HCT116 (cell line): ENCODE data around the gene STK36. TPM values are rescaled to one million over a fixed set of nuclear protein-coding genes. Genes with fewer than 3 reads are reported as not detected.

ENCODE experiments used
- ATAC-seq: fragments of 200-7000 bp; cut with Tn5 transposase; 2 replicates; pipeline ENCODE4 v1.9.1; 2020; ENCODE audit warnings: mild to moderate bottlenecking, moderate library complexity
- BruUV-seq: library from RNA; stranded (reverse); fragments of 400-500 nt; replicated peaks from 2 replicates; lab custom pipeline; 2021; lab: Mats Ljungman, UMichigan
- CTCF ChIA-PET: fragments of 300-600 bp; sonication (Branson Sonifier 250); formaldehyde crosslinking; loops from one replicate; lab custom pipeline; 2021; ENCODE audit warnings: antibody characterized with exemption; lab: Charles Lee
- POLR2A ChIA-PET: fragments of 300-600, 350-600 bp; sonication (Branson Sonifier 250); formaldehyde crosslinking; loops from one replicate; lab custom pipeline; 2021; ENCODE audit warnings: antibody characterized with exemption; lab: Charles Lee
- RAD21 ChIA-PET, 2 experiments: fragments of 300-600 bp; sonication (Branson Sonifier 250); formaldehyde crosslinking; loops; one replicate each; lab custom pipeline; 2023; ENCODE audit warnings: low total read pairs in 2 of 2; ENCODE audit not compliant: uncharacterized antibody in 2 of 2, unreplicated experiment in 2 of 2, low non-redundant PET in 1 of 2; lab: Charles Lee
- DNase-seq: peaks from one replicate; pipeline ENCODE4 v3.0.0-alpha.2; 2010; ENCODE audit warnings: low read depth, low spot score
- H2AFZ ChIP-seq: fragments of 200-600 bp; shearing (Covaris generic), sonication (generic); 2 replicates; pipeline ENCODE4 v1.6.1; 2017; ENCODE audit warnings: low read depth, mixed run types, mixed read lengths, antibody characterized with exemption, low read length; ENCODE audit not compliant: poor library complexity, severe bottlenecking
- H3K27ac ChIP-seq: 2 replicates; pipeline ENCODE4 v1.5.1; 2012; ENCODE audit warnings: low read depth, low read length
- H3K27me3 ChIP-seq: fragments of 200-600 bp; sonication (generic); 2 replicates; pipeline ENCODE4 v1.6.1; 2016; ENCODE audit warnings: mixed run types, low read length, mixed read lengths; ENCODE audit not compliant: insufficient read depth
- H3K36me3 ChIP-seq, 2 experiments: fragments of 200-500 bp in 1 of 2; fragments of 200-600 bp in 1 of 2; sonication (Bioruptor generic) in 1 of 2; sonication (generic) in 1 of 2; 2 replicates each; pipeline versions ENCODE4 v1.5.1 to v1.6.1; 2014 to 2016; ENCODE audit warnings: low read length in 2 of 2, inconsistent platforms in 1 of 2, mixed read lengths in 1 of 2, mixed run types in 1 of 2; ENCODE audit not compliant: insufficient read depth in 2 of 2, control insufficient read depth in 1 of 2
- H3K4me1 ChIP-seq, 2 experiments: fragments of 200-600 bp in 1 of 2; sonication (generic) in 1 of 2; 2 replicates each; pipeline versions ENCODE4 v1.5.1 to v1.6.1; 2012 to 2017; ENCODE audit warnings: low read length in 2 of 2, inconsistent platforms in 1 of 2, mild to moderate bottlenecking in 1 of 2, mixed read lengths in 1 of 2, mixed run types in 1 of 2, moderate library complexity in 1 of 2; ENCODE audit not compliant: insufficient read depth in 2 of 2, control insufficient read depth in 1 of 2
- H3K4me2 ChIP-seq: fragments of 200-600 bp; sonication (generic); 2 replicates; pipeline ENCODE4 v1.6.1; 2017; ENCODE audit warnings: mixed run types, low read length, mixed read lengths
- H3K4me3 ChIP-seq, 2 experiments: fragments of 200-600 bp in 1 of 2; sonication (generic) in 1 of 2; replicated peaks in 1 of 2; 2 replicates each; pipeline ENCODE4 v1.5.1; 2011 to 2016; ENCODE audit warnings: low read length in 2 of 2, control low read depth in 1 of 2, low read depth in 1 of 2, mild to moderate bottlenecking in 1 of 2, mixed read lengths in 1 of 2, mixed run types in 1 of 2
- H3K79me2 ChIP-seq: fragments of 200-600 bp; sonication (generic); 2 replicates; pipeline ENCODE4 v1.6.1; 2017; ENCODE audit warnings: mild to moderate bottlenecking, mixed run types, low read length, moderate library complexity, mixed read lengths; ENCODE audit not compliant: insufficient read depth
- H3K9ac ChIP-seq: fragments of 200-600 bp; sonication (generic); 2 replicates; pipeline ENCODE4 v1.6.1; 2016; ENCODE audit warnings: low read length, mixed read lengths
- H3K9me2 ChIP-seq: fragments of 200-600 bp; sonication (generic), shearing (Covaris generic); 2 replicates; pipeline ENCODE4 v1.6.1; 2017; ENCODE audit warnings: mixed run types, mild to moderate bottlenecking, moderate library complexity; ENCODE audit not compliant: insufficient read depth
- H3K9me3 ChIP-seq, 2 experiments: fragments of 200-500 bp in 1 of 2; fragments of 200-600 bp in 1 of 2; sonication (Bioruptor generic) in 1 of 2; sonication (generic) in 1 of 2; 2 replicates each; pipeline ENCODE4 v1.6.1; 2014 to 2017; ENCODE audit warnings: low read length in 2 of 2, mixed read lengths in 2 of 2, inconsistent platforms in 1 of 2, low read depth in 1 of 2, mild to moderate bottlenecking in 1 of 2, mixed run types in 1 of 2, moderate library complexity in 1 of 2; ENCODE audit not compliant: control insufficient read depth in 1 of 2, insufficient read depth in 1 of 2
- H4K20me1 ChIP-seq: fragments of 200-600 bp; sonication (generic), shearing (Covaris generic); 2 replicates; pipeline ENCODE4 v1.6.1; 2017; ENCODE audit warnings: mixed run types, mild to moderate bottlenecking, moderate library complexity; ENCODE audit not compliant: insufficient read depth
- ATF3 ChIP-seq: IDR thresholded peaks from 2 replicates; pipeline ENCODE4 v1.6.1; 2012
- CBX3 ChIP-seq: IDR thresholded peaks from 2 replicates; pipeline ENCODE4 v1.6.1; 2012; ENCODE audit warnings: low read depth
- CEBPB ChIP-seq: IDR thresholded peaks from 2 replicates; pipeline ENCODE4 v1.6.1; 2012; ENCODE audit warnings: low read depth
- CTCF ChIP-seq, 3 experiments: fragments of 200-600 bp in 1 of 3; sonication (generic) in 1 of 3; IDR thresholded peaks in 2 of 3; conservative IDR thresholded peaks in 1 of 3; 2 replicates each; pipeline ENCODE4 v1.5.1; 2012 to 2017; ENCODE audit warnings: low read depth in 2 of 3, low read length in 2 of 3, antibody characterized with exemption in 1 of 3, borderline replicate concordance in 1 of 3, control low read depth in 1 of 3, mild to moderate bottlenecking in 1 of 3, mixed read lengths in 1 of 3, mixed run types in 1 of 3, moderate library complexity in 1 of 3; ENCODE audit not compliant: insufficient read depth in 1 of 3
- EGR1 ChIP-seq: IDR thresholded peaks from 2 replicates; pipeline ENCODE4 v1.6.1; 2012; ENCODE audit warnings: low read depth
- ELF1 ChIP-seq: IDR thresholded peaks from 2 replicates; pipeline ENCODE4 v1.6.1; 2012; ENCODE audit warnings: low read depth, borderline replicate concordance
- EZH2 ChIP-seq: fragments of 200-600 bp; sonication (generic); IDR thresholded peaks from 2 replicates; pipeline ENCODE4 v1.6.1; 2017; ENCODE audit warnings: antibody characterized with exemption, mixed run types
- EZH2phosphoT487 ChIP-seq: fragments of 200-600 bp; IDR thresholded peaks from 2 replicates; pipeline ENCODE4 v1.6.1; 2018; ENCODE audit warnings: antibody characterized with exemption, borderline replicate concordance
- FOSL1 ChIP-seq: IDR thresholded peaks from 2 replicates; pipeline ENCODE4 v1.6.1; 2012; ENCODE audit warnings: low read depth
- MAX ChIP-seq: IDR thresholded peaks from 2 replicates; pipeline ENCODE4 v1.6.1; 2012
- POLR2AphosphoS5 ChIP-seq: IDR thresholded peaks from 2 replicates; pipeline ENCODE4 v1.6.1; 2011; ENCODE audit warnings: mild to moderate bottlenecking, low read depth, low read length, moderate library complexity
- RAD21 ChIP-seq: IDR thresholded peaks from 2 replicates; pipeline ENCODE4 v1.6.1; 2012; ENCODE audit warnings: low read depth, mild to moderate bottlenecking
- REST ChIP-seq: IDR thresholded peaks from 2 replicates; pipeline ENCODE4 v1.6.1; 2012; ENCODE audit warnings: low read depth
- SIN3A ChIP-seq: IDR thresholded peaks from 2 replicates; pipeline ENCODE4 v1.6.1; 2012; ENCODE audit warnings: low read depth
- SP1 ChIP-seq: IDR thresholded peaks from 2 replicates; pipeline ENCODE4 v1.6.1; 2012; ENCODE audit warnings: low read depth
- SRF ChIP-seq: IDR thresholded peaks from 2 replicates; pipeline ENCODE4 v1.6.1; 2012; ENCODE audit warnings: low read depth
- TCF7L2 ChIP-seq: IDR thresholded peaks from 2 replicates; pipeline ENCODE4 v1.7.0; 2011; ENCODE audit warnings: borderline replicate concordance, inconsistent platforms; ENCODE audit not compliant: insufficient read depth, insufficient read length; ENCODE audit errors: extremely low read depth
- YY1 ChIP-seq: IDR thresholded peaks from 2 replicates; pipeline ENCODE4 v1.6.1; 2011; ENCODE audit warnings: low read length, low read depth, moderate library complexity, mild to moderate bottlenecking; ENCODE audit not compliant: insufficient replicate concordance; ENCODE audit errors: extremely low read depth
- ZBTB33 ChIP-seq: IDR thresholded peaks from 2 replicates; pipeline ENCODE4 v1.6.1; 2011; ENCODE audit warnings: mild to moderate bottlenecking, low read length, moderate library complexity; ENCODE audit not compliant: insufficient replicate concordance; ENCODE audit errors: extremely low read depth
- ZFX ChIP-seq: fragments of 450-650 bp; IDR thresholded peaks from 2 replicates; pipeline ENCODE4 v1.6.1; 2017
- intact Hi-C: fragments of 100-400 bp; cut with micrococcal nuclease; formaldehyde crosslinking; loops from 2 replicates; pipeline ENCODE4 v1.10.0; 2022
- total RNA-seq: library from RNA; stranded (reverse); gene quantifications from one replicate; pipeline ENCODE4 v1.2.1, GENCODE V29; 2021; ENCODE audit not compliant: unreplicated experiment

The STK36 gene
- total RNA-seq, 1 experiment from 2014 or later, result 45.5 TPM

- POLR2A ChIA-PET, result no interaction called here
- peaks cover 88% of the 10 kb centered on the region for H3K79me2 ChIP-seq
- no peak for TF ChIP-seq MAX
- TF ChIP-seq RAD21, result no peak
- no peak for TF ChIP-seq SRF
- no peak for TF ChIP-seq ELF1
- TF ChIP-seq CBX3, result no peak
- TF ChIP-seq ZBTB33, result no peak
- no peak for TF ChIP-seq CTCF (IDR thresholded peaks at IDR 0.05 in 2 of 3, conservative IDR thresholded peaks at IDR 0.05 in 1 of 3; ENCODE audit: borderline replicate concordance in 1 of 3, insufficient read depth in 1 of 3, low read depth in 2 of 3, low read length in 2 of 3)
- no peak for TF ChIP-seq EGR1
- no peak for TF ChIP-seq CEBPB
- TF ChIP-seq YY1, result no peak
- TF ChIP-seq REST, result no peak
- no peak for TF ChIP-seq SP1
- no peak for TF ChIP-seq POLR2AphosphoS5
- no peak for TF ChIP-seq EZH2phosphoT487
- no peak for TF ChIP-seq ATF3
- no peak for TF ChIP-seq SIN3A
- no peak for TF ChIP-seq TCF7L2
- no peak for TF ChIP-seq FOSL1
- TF ChIP-seq EZH2, result no peak
- TF ChIP-seq ZFX, result no peak
- ATAC-seq (no peak), DNase-seq (no peak)
- H3K9me3 ChIP-seq, result no peaks in the 10 kb centered on the region; a peak in 1 of 4 replicates
- H3K27ac ChIP-seq, result no peak overlapping the region
- no peak overlapping the region for H3K4me3 ChIP-seq
- no peaks in the 10 kb centered on the region for H3K27me3 ChIP-seq
- intact Hi-C loops, result no loop called here
- BruUV-seq, result no TSS peak
- peaks cover 4% of the 10 kb centered on the region; the same call in 1 of the 2 replicates for H4K20me1 ChIP-seq
- H3K9me2 ChIP-seq, result no peaks in the 10 kb centered on the region
- peaks cover 17 to 29% of the 10 kb centered on the region in 2 experiments for H3K4me1 ChIP-seq
- H3K4me2 ChIP-seq, result no peak overlapping the region
- RAD21 ChIA-PET, result no interaction called here
- H3K9ac ChIP-seq, result no peak overlapping the region
- H2AFZ ChIP-seq, result no peak overlapping the region
- H3K36me3 ChIP-seq, result peaks cover 0 to 5% of the 10 kb centered on the region in 2 experiments; a peak in 2 of 4 replicates
- CTCF ChIA-PET, result no interaction called here
Observed at GRCh38 chr2:218729640-218730039, 57.8 kb downstream of the STK36 start.
